Spleen (tissue), 11 donors: ENCODE measurements around the gene ATP1A1. TPM values are rescaled to one million over a fixed set of nuclear protein-coding genes. Genes with fewer than 3 reads are reported as not detected.

Experiments used
- DNase-seq: peaks from one replicate; pipeline ENCODE4 v3.0.0-alpha.2; 2020
- H3K27ac ChIP-seq, 8 donors: fragments of 200-600 bp; sonication (generic) in 7 of 8; 1 replicate in 4 of 8; 2 replicates in 4 of 8; pipeline versions ENCODE4 v1.5.0 to v1.8.0; 2016 to 2021; ENCODE audit warnings: inconsistent platforms in 4 of 8, mild to moderate bottlenecking in 4 of 8, moderate library complexity in 1 of 8
- H3K27me3 ChIP-seq, 7 donors: fragments of 200-600 bp; sonication (generic) in 6 of 7; replicated peaks in 1 of 7; 1 replicate in 4 of 7; 2 replicates in 3 of 7; pipeline versions ENCODE4 v1.5.0 to v1.8.0; 2016 to 2021; ENCODE audit warnings: inconsistent platforms in 3 of 7, mild to moderate bottlenecking in 1 of 7
- H3K36me3 ChIP-seq, 6 donors: fragments of 200-600 bp; sonication (generic) in 5 of 6; 1 replicate in 4 of 6; 2 replicates in 2 of 6; pipeline versions ENCODE4 v1.5.0 to v1.8.0; 2016 to 2021; ENCODE audit warnings: inconsistent platforms in 2 of 6
- H3K4me1 ChIP-seq, 6 donors: fragments of 200-600 bp; sonication (generic) in 5 of 6; 1 replicate in 3 of 6; 2 replicates in 3 of 6; pipeline versions ENCODE4 v1.5.0 to v1.8.0; 2016 to 2021; ENCODE audit warnings: inconsistent platforms in 3 of 6
- H3K4me3 ChIP-seq, 8 donors: fragments of 200-600 bp; sonication (generic) in 7 of 8; 1 replicate in 4 of 8; 2 replicates in 4 of 8; pipeline versions ENCODE4 v1.5.0 to v1.8.0; 2016 to 2021; ENCODE audit warnings: inconsistent platforms in 4 of 8, mild to moderate bottlenecking in 4 of 8, moderate library complexity in 2 of 8
- H3K9me3 ChIP-seq, 8 donors: fragments of 200-600 bp; sonication (generic) in 7 of 8; 1 replicate in 4 of 8; 2 replicates in 4 of 8; pipeline versions ENCODE4 v1.5.0 to v1.8.0; 2016 to 2021; ENCODE audit warnings: inconsistent platforms in 4 of 8
- CTCF ChIP-seq, 11 experiments: fragments of 200-600 bp in 7 of 11; fragments of 450-650 bp in 4 of 11; sonication (generic) in 4 of 11; IDR thresholded peaks in 8 of 11; conservative IDR thresholded peaks in 3 of 11; 1 replicate in 7 of 11; 2 replicates in 4 of 11; pipeline versions ENCODE4 v1.4.0 to v1.8.0; 2016 to 2021; ENCODE audit warnings: antibody characterized with exemption in 11 of 11, inconsistent platforms in 4 of 11, mild to moderate bottlenecking in 1 of 11
- POLR2A ChIP-seq, 3 donors: fragments of 450-650 bp; IDR thresholded peaks; one replicate each; pipeline ENCODE4 v1.5.1; 2017; ENCODE audit warnings: antibody characterized with exemption in 3 of 3, mild to moderate bottlenecking in 1 of 3
- POLR2AphosphoS5 ChIP-seq, 3 donors: sonication (generic); formaldehyde crosslinking; IDR thresholded peaks; one replicate each; pipeline ENCODE4 v1.5.1; 2017; ENCODE audit warnings: antibody characterized with exemption in 3 of 3
- WGBS, 5 donors: extraction: QIAGEN DNeasy Blood & Tissue Kit in 3 of 5; methylation state at CpG; one replicate each; pipeline versions ENCODE4 v1.1.5 to v1.1.7; 2013 to 2018; 5-methylcytosine and 5-hydroxymethylcytosine counted together
- intact Hi-C: fragments of 100-400 bp; cut with DNase I; formaldehyde crosslinking; loops from one replicate; pipeline ENCODE4 v1.15.0; 2023; ENCODE audit warnings: low total_unique reads
- polyA plus RNA-seq, 3 donors: library from polyadenylated mRNA; stranded (reverse); fragments of 200-250 nt; gene quantifications; one replicate each; pipeline ENCODE4 v1.2.1, GENCODE V29; 2013
- total RNA-seq, 7 donors: library from RNA; depleted of rRNA in 3 of 7; stranded (reverse); fragments of >200 nt in 3 of 7; fragmentation: NEBNext Ultra II Directional in 4 of 7; extraction: Animal tissue kit (Norgen Biotek cat#: 25700) in 4 of 7; gene quantifications; one replicate each; pipeline versions ENCODE4 v1.1.0 to v1.2.1, GENCODE V29; 2016 to 2021
- donor health status: healthy with polysubstance abuse.
- donor health status: DM: no; HTN: no; CAD: no; lungs with moderate emphysema.
- donor health status: DM: no; HTN: no; CAD: no.
- donor health status: Bipolar disorder and iron deficiency.
- donor health status: healthy.
- donor health status: DM: no; HTN: no; CAD: no.
- donor health status: DM: yes; HTN: yes; CAD: no.

The ATP1A1 gene
- total and polyA plus RNA-seq, 10 donors: 34.5 to 209 (median 130) TPM

GRCh38 chr1:116379057-116379630 is 6.1 kb downstream of the ATP1A1 start:
- peak overlapping the region in 4 of 8 donors; percentile 94 to 98 (median 94) for H3K27ac ChIP-seq
- no peak overlapping the region for H3K4me3 ChIP-seq
- no peaks in the 10 kb centered on the region for H3K27me3 ChIP-seq
- H3K36me3 ChIP-seq: peaks cover 0 to 4% (median 0%) of the 10 kb centered on the region in 6 donors
- intact Hi-C loops: no loop called here
- DNase-seq: no peak
- H3K9me3 ChIP-seq: no peaks in the 10 kb centered on the region
- H3K4me1 ChIP-seq: peaks cover 73 to 100% (median 96%) of the 10 kb centered on the region in 6 donors
- 79 to 93% (median 87%) methylated on average over 2 of the region's 2 CpGs for WGBS, 5 donors
- no peak for TF ChIP-seq POLR2A (IDR thresholded peaks at IDR 0.05)
- TF ChIP-seq CTCF (IDR thresholded peaks at IDR 0.05 in 8 of 11, conservative IDR thresholded peaks at IDR 0.05 in 3 of 11): no peak
- no peak for TF ChIP-seq POLR2AphosphoS5 (IDR thresholded peaks at IDR 0.05)

- H3K27me3 ChIP-seq: no peaks in the 10 kb centered on the region
- no peak overlapping the region for H3K4me3 ChIP-seq
- WGBS, 5 donors: 83 to 89% (median 85%) methylated on average over 6 of the region's 6 CpGs
- H3K27ac ChIP-seq: peak overlapping the region in 4 of 8 donors; percentile 25 to 94 (median 44)
- no peaks in the 10 kb centered on the region for H3K9me3 ChIP-seq
- intact Hi-C loops: no loop called here
- H3K4me1 ChIP-seq: peaks cover 73 to 93% (median 88%) of the 10 kb centered on the region in 6 donors
- DNase-seq: no peak
- TF ChIP-seq POLR2A (IDR thresholded peaks at IDR 0.05) (no peak), CTCF (IDR thresholded peaks at IDR 0.05 in 8 of 11, conservative IDR thresholded peaks at IDR 0.05 in 3 of 11) (no peak), POLR2AphosphoS5 (IDR thresholded peaks at IDR 0.05) (no peak)
- H3K36me3 ChIP-seq: peaks cover 3 to 12% (median 6%) of the 10 kb centered on the region in 6 donors
Measured at GRCh38 chr1:116379674-116380498, 6.8 kb downstream of the ATP1A1 start.

GRCh38 chr1:116380499-116381242 is 7.6 kb downstream of the ATP1A1 start:
- Histone ChIP-seq H3K27ac (peak overlapping the region in 5 of 8 donors; percentile 25 to 94 (median 43)), H3K9me3 (no peaks in the 10 kb centered on the region), H3K4me1 (peaks cover 65 to 86% (median 81%) of the 10 kb centered on the region in 6 donors), H3K27me3 (no peaks in the 10 kb centered on the region), H3K36me3 (peaks cover 7 to 19% (median 14%) of the 10 kb centered on the region in 6 donors), H3K4me3 (no peak overlapping the region)
- intact Hi-C loops: no loop called here
- TF ChIP-seq CTCF (IDR thresholded peaks at IDR 0.05 in 8 of 11, conservative IDR thresholded peaks at IDR 0.05 in 3 of 11) (no peak), POLR2AphosphoS5 (IDR thresholded peaks at IDR 0.05) (peak in 1 of 3 donors; percentile 24), POLR2A (IDR thresholded peaks at IDR 0.05) (no peak)
- no peak for DNase-seq
- 36 to 56% (median 41%) methylated on average over 7 of the region's 7 CpGs for WGBS, 5 donors
